HK-2 (cell line): Measurements from ENCODE around the gene UNK.

Source experiments
- DNase-seq: peaks from one replicate; pipeline ENCODE4 v3.0.0-alpha.2; 2018; ENCODE audit not compliant: unreplicated experiment

The UNK gene

DNA sequence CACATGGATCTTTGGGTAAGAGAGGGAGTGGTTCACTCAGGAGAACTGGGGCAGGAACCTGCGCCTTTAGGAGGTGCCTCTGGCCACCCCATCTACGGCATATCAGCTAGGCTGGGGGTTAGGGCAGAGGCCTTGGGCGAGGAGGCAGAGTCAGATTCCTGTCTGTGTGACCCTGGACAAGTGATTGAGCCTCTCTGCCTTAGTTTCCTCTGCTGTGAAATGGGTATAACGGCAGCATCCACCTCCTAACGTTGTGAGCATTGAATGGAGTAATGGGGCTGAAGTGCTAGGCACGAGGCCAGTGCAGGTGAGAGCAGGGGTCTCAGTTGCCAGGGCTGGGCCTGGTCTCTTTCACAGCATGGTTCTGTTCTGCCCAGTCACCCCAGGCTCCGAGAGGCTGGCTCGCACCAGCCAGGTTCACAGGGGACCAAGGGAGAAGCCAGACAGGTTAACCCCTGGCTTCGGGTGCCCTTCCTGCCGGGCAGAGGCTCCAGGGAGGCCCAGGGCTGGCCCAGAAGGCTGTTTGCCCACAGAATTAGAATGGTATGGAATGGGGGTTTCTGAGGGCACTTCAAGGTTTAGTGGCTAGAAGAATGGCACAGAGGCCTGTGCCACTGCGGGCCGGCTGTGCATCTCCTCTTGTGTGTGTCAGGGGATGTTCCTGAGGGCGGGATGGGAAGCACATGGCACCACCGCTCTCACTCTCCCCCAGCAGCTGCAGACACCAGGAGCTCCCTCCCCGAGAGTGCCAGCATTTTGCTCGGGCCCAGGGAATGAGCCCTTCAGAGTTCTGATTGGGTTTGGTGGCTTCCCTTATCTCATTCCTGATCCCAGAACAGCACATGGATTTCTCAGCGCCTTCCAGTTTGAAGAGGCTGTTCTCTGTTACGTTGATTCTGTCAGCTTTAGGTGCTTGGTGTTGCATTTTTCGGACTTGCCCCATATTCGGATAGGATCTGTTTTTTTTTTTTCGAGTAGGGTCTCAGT lies 35.8 kb downstream of the UNK start:
- DNase-seq: no peak

DNA sequence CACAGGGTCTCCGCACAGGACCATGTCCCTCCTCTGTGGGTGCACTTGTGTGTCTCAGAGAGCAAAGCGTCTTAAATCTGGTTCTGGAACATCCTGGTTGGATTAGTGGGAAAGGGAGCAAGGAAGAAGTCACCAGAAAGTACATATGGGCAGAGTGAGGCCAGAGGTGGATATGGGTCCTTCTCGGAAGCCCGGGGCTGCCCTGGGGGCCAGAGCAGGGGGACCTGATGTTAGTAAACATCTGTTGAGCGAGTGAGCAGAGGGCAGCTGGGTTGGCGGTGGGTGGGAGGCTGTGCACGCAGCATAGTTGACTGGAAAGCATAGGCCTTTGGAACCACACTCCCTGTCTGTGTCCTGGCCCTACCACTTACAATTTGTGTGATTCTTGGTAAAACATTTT lies 36.9 kb downstream of the UNK start:
- no peak for DNase-seq

DNA sequence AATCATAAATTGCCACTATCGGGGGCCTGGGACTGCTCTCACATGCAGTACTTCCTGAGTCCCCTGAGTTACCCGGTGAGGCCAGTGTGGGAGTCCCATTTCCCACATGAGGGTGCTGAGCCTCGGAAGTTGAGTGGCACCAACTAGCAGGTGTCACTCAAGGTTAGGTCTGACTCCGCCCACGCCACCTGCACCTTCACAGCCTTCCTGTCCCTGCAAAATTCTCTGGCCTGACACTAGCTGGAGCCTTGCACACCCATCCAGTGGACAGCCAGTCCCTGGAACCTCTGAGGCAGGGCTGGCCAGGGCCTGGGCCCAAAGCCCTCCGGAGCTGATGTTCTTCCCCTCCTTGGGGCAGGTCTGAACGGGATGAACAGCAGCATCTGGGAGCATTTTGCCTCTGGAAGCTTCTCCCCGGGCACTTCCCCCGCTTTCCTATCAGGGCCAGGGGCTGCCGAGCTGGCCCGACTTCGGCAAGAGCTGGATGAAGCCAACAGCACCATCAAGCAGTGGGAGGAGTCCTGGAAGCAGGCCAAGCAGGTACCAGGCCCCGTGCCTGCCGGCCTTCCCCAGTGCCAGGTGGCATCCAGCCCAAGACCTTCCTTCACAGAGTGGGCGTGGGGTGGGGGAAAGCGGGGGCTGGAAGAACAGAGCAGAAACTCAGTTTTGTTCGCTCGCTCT lies 37.7 kb downstream of the UNK start:
- DNase-seq: no peak

DNA sequence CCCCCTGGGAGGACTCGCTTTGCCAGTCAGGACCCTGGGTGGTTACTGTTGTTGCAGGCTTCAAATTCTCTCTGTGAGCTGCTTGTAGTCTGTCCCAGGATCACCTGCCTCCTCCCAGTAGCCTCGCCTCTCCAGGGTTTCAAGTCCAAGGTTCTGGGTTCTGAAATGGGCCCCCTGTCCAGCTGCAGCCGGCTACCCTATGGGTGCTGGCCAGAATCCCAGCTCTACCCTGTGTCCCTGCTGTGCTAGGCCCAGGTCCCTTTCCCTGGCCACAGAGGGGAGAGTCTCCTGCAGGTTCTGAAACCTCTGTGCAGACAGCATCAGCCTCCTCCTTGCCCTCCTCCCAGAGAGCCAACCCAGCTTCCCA lies 38.2 kb downstream of the UNK start:
- no peak for DNase-seq

DNA sequence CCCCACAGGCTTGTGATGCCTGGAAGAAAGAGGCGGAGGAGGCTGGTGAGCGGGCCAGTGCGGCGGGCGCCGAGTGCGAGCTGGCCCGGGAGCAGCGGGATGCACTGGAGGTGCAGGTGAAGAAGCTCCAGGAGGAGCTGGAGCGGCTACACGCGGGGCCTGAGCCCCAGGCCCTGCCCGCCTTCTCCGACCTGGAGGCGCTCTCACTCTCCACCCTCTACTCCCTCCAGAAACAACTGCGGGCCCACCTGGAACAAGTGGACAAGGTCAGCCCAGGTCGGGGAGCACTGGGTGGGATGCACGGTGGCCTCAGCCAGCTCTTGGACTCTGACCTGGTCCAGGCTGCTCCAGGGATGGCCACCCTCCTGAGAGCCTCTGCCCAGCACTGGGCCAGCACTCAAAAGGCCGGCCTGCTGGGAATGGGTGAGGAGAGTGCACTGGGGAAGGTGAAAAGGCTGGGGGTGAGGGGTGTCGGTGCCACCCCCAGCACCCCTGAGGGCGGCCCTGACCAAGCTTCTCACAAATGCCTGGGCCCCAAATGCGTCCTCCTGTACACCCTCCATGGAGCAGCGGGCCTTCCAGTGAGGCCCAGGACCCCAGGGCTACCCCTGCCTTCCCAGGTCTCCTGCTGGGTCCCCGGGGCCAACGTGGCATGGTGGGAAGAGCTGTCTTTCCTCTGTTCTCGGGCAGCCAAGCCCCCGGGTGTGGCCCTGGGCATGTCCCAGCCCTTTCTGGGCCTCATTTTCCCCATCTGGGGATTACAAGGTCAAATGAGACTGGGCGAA lies 38.8 kb downstream of the UNK start:
- no peak for DNase-seq

DNA sequence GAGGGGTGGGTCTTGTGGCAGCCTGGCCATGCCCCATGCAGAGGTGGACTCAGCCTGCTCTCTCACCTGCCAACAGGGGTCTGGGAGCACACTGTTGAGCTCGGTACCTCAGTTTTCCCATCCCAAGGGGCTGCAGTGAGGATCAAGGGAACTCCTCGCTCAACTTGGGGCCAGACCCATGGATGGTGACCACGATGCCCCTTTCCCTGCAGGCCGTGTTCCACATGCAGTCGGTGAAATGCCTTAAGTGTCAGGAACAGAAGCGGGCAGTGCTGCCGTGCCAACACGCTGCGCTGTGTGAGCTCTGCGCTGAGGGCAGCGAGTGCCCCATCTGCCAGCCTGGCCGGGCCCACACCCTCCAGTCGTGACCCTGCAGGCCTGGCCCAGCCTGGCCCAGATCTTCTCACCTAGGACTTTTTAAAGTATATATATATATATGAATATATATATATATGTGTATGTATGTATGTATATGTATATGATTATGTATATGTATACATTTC lies 39.5 kb downstream of the UNK start:
- DNase-seq: no peak

DNA sequence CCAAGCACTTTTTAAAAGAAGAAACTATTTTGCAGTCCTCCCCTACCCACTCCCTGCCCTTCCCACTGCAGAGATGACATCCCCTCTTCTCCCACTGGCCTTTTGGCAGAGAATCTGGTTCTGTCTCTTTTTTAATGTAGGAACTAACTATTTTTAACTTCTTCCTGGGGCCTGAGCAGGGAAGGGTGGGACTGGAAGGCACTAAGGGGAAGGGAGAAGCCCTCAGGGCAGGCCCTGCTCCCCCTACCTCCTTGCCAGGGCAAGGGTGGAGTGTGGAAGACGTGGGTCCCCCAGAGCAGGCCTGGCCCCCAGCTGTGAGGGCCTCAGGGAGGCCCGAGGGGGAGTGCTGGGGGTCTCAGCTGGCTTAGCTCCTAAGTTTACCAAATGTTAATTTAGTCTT lies 40.1 kb downstream of the UNK start:
- no peak for DNase-seq

DNA sequence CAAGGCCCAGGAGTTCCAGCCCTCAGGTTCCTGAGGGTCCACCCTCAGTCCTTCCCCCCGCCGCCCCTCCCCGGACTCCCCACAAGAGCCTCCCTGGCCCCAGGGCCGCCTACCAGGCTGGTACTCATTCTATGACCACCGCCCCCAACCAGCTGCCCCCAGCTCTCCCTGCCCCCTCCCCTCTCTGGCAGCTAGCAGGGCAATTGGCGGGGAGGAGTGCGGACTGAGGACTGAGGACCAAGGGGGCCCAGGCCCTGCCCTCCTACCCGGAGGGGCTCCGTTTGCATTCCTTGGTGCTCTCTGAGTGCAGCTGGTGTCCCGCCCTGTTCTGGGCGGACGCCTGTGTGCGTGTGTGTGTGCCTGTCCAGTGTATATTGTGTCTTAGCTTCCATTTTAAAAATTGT lies 40.5 kb downstream of the UNK start:
- DNase-seq: no peak

DNA sequence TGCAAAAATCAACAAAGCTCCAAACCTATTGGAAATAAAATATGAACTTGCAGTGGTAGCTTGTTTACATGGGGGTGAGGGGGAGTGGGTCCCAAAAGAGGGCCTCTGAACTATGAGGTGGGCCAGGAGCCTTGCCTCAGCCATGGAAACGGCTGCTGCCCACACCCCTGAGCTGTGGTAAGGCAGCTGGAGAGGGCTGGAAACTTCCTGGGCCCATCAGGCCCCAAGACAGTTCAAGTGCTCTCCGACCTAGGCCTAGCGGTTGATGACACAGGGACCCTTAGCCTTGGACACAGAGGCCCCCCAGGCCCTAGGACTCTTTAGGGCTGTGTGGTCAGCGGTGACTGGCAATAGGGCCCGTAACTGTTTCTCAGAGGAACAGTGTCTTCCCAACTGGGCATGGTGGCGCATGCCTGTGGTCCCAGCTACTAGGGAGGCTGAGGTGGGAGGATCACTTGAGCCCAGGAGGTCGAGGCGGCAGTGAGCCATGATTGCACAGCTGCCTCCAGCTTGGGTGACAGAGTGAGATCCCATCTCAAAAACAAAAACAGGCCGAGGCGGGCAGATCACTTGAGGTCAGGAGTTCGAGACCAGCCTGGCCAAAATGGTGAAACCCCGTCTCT lies 41.3 kb downstream of the UNK start:
- no peak for DNase-seq

DNA sequence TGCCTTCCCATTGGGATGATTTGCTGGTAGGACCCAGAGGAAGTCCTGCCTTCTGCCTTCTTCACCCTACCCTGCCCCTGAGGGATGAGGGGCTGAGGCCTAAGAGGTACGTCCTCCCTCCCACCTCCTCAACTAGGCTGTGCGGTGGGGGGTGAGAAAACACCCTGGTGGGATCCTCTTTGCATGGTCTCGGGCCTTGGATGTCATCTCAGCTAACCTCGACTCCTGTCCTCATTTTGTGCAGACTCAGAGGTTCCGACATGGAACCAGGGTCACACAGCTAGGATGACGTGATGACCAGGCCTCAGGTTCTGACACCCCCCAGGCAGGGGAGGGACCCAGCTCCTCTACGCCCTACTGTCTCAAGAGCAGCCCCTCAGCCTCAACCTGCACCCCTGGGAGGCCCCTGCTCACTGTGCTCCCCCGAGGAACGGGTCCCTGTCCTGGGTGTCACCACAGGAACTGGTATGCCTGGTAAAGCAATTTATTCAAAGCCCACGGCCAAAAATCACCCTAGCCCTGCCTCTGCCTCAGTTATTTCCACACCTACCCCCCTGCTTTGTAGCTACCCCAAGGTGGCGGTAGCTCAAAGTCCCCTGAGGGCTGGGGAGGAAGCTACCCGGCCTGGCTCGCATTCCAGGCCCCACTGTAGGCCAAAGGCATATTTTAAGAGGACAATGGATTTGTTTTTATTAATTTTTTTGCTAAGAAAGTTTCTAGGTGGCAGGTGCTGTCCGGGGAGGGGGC lies 42.1 kb downstream of the UNK start:
- no peak for DNase-seq

DNA sequence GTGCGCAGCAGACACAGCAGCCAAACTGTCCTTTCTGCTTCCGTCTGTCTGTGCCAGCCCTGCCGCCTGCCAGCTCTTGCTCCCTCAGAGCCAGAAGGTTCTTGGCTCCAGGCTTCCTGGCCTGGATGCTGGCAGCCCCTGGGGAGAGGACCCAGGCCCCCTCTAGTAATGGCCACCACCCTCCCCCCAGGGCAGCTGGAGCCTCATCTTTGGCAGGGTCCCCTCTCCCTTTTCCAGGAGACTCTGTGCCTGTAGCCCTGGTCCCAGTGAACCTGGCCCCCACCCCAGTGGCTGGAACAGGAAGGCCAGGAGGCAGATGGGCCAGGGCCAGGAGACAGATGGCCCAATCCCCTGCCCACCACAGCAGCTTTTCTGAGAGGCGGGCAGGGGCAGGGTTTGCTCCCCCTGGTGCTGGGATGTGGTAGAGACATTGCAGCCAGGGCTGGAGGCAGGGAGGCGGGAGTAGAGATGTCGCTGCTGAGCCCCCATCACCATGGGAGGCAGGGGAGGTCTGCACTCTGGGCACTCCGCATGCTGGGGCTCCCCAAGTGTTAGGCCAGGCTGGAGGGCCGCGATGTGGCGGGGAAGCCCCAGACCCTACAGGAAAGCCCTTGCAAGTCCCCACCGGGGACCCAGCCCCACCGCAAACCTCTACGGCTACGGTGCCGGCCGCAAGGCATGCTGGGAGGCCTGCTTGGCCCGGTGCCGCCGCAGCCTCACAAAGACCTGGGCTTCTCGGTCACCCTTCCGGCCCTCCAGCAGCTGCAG lies 42.9 kb downstream of the UNK start:
- DNase-seq: peak; percentile 46

DNA sequence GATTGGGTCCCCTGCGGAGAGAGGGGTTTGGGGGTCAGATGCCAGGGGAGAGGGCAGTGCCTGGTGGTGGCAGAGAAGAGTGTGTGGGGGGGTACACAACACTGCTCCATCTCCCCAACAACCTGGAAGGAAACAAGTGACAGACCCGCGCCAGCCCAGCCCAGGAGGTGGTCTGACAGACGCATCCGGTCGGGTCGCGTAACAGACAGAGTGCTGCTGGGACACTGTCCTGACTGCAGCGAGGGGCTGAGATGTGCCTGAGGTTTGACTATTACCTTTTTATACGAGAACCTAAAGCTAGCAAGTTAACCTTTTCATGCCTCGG lies 43.4 kb downstream of the UNK start:
- DNase-seq: no peak

DNA sequence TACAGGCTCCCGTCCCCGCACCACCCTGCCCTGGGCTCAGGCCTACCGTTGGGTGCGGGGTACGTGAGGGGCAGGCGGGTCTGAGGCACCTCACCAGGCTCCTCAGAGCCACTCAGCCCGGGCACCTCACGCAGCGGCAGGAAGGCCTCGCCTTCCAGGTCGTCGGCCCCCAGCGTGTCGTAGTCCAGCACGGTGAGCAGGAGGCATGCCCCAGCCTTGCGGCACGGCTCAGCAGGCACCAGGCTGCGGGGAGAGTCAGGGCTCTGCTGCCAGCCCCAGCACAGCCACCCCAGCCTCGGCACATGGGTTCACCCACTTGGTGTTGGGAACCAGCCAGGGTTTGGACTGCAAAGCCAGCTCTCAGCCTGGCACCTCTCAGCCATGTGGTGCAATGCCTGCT lies 44.1 kb downstream of the UNK start:
- no peak for DNase-seq

DNA sequence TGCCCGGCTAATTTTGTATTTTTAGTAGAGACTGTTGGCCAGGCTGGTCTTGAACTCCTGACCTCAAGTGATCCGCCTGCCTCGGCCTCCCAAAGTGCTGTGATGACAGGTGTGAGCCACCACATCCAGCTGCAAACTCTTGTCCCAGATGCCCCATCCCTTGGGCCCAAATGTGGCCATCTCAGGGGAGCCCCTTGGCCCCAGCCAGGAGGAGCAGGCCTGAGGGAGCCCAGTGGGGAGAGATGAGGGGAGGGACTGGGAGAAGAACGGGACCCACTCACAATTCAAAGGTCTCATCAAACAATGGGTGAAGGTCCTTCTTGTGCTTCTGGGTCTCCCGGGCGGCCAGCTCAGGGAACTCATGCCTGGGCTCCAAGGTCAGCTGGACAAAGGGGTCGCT lies 45.1 kb downstream of the UNK start:
- no peak for DNase-seq

DNA sequence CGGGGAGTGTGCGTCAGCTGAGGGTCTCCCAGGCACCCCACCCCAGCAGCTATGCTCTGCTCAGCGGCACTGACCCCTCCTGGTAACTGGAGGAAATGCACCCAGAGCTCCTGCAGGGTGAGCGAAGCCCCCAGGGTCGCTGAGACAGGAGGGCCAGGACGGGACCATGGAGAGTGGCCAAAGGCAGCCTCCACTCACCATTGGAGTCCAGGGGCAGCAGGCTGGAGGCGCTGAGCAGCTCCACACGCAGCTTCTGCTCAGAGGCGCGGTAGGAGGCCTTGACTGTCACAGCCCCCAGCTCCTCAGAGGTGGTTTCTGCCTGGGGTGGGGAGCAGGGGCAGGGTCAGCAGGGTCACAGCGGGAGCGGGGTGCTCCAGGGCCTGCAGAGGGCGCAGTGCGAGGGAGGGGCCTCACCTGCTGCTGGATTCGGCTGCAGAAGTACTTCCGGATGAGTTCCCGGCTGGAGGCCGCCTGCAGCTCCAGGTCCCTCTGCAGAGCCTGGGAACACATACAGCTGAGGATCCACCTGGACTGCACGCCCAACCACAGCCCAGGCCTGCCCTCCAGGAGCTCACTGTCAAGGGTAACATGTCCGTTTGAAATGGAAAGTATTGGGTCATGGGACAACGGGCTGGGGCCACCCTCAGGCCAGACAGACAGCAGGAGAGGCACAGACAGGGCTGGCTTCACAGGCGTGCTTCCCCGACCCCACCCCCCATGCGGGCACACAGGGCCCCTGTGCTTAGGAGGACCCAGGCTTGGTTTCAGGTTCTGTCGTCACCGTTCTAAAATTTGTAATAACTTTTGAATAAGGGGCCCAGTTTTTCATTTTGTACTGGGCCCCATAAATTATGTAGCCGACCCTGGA lies 45.8 kb downstream of the UNK start:
- no peak for DNase-seq

DNA sequence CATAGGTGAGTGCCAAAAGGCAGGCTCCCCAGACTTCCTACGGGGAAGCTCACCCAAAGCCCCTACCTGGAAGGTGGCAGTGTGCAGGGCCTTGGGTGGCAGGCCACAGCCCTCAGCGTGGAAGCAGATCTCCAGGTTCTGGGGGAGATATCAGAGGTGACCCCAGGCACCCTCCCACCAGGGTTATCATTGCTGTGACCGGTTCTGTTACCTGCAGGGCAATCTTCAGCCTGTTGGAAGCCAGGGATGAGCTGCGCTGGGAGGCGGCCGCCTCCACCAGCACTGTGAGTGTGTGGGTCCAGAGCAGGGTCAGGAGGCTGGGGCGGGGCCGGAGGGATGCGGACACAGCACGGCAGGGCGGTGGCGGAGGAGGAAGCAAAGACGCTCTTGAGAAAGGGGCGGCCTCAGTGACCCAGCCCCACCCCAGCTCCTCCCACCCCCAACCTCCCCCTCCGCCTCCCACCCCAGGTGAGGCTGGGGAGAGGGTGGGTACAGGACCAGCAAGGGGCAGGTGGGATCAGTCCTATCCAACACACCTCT lies 46.5 kb downstream of the UNK start:
- no peak for DNase-seq

DNA sequence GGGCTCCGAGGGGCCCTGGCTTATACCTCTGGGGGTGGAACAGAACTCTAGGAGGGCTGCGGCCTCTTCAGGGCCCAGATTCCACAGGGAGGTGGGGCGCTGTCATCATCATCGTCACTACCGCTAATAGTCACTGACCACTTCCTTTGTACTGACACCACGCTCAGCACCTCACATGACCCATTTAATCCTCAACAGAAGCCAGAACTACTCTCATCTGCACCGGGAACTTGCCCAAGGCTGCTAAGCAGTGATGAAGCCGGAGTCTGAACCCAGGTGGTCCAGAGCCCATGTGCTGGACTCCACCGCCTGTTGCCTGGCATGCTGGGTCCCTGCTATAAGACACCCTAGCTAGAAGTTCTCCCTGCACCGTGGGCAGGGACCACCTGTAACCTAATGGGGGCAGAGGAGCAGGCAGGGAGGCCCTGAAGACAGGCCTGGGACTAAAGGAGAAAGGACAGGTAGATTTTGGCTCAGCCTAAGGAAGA lies 47.6 kb downstream of the UNK start:
- DNase-seq: peak; percentile 76

DNA sequence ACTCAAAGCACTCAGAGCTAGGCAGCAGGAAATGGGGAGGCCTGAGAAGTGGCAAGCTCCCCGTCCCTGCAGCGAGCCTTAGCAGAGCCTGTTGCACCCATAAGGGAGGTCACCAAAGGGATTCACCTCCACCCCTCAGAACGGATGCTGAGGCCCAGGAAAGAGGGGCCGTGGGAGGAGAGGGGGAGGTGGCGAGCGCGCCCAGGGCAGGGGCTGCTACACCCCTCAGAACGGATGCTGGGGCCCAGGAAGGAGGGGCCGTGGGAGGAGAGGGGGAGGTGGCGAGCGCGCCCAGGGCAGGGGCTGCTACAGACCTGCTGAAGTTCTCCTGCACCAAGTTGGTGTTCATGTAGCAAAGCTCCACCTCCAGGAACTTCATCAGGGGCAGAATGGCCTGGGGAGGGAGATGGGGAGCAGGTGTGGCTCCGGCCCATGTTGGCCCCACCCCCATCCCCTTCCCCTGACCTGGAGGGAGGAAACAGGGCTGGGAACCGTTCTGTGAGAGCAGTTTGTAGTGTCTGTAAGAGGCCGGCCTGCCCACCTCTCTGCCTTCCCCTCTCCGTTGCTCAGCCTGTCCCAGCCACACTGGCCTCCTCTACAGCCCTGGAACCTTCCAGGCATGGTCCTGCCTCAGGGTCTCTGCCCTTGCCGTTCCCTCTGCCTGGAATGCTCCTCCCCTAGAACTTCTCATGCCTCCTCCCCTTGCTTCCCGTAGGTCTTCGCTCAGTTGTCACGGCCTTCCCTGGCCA lies 48.2 kb downstream of the UNK start:
- no peak for DNase-seq
